HG03520 (cell line): ENCODE measurements around the gene SASH1.

ENCODE experiments used
- ATAC-seq: cut with Tn5 transposase; IDR thresholded peaks from one replicate; pipeline ENCODE4 v1.9.1; 2021; ENCODE audit warnings: mild to moderate bottlenecking, moderate library complexity; ENCODE audit not compliant: unreplicated experiment

The SASH1 gene

GRCh38 chr6:148342350-148343046, at the start of gene SASH1:
TSS of gene SASH1 (plus strand) at chr6:148342838. CDS start at chr6:148343068, 230 bp downstream.
- peak; percentile 64 for ATAC-seq

GRCh38 chr6:148293181-148293995, 49.2 kb upstream of the SASH1 start:
- ATAC-seq, result no peak

DNA sequence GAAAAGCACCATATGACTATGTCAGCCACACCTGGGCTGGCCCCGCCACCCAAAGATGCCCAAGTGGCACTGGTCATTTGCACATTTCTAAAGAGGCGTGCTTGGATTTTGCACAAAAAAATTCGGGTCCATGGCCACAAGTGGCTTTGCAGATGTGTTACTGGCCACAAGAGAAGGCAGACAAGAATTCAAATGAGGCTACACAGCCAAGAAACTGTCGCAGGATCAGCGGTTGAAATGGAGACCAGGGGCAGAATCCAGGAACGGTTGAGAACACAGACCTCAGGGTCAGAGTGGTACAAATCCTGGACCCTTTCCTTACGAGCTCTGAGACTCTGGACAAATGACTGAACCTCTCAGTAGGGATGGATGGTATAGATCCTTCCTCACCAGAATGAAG, 48.6 kb upstream of the SASH1 start:
- no peak for ATAC-seq

GRCh38 chr6:148295261-148295887, 47.3 kb upstream of the SASH1 start:
- ATAC-seq, result no peak

- ATAC-seq, result no peak
Measured at GRCh38 chr6:148296771-148297170, 45.9 kb upstream of the SASH1 start.

GRCh38 chr6:148298683-148299082, 44.0 kb upstream of the SASH1 start:
- ATAC-seq, result no peak

DNA sequence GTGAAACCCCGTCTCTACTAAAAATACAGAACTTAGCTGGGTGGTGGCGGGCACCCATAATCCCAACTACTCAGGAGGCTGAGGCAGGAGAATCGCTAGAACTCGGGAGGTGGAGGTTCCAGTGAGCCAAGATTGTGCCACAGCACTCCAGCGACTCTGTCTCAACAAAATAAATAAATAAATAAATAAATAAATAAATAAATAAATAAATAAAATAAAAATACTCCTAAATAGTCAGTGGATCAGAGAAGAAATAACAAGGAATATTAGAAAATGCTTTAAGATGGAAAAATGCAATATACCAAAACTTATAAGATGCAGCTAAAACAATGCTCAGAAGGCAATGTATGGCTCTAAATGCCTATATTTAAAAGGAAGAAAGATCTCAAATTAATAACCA, 39.0 kb upstream of the SASH1 start:
- no peak for ATAC-seq

DNA sequence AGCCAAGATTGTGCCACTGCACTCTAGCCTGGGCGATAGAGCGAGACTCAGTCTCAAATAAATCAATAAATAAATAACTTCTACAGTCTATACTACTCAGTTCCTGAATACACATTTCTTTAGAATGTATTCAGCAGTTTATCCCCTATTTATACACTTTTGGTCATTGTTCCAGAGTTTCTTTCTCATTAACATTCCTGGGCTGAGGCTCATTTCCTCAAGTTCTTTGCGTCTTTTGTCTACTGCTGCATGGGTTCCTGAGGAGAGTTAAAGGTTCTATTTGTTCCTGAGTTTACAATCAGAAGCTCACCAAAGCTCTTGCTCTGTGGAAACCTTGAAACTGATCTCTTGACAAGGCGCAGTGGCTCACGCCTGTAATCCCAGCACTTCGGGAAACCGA, 37.7 kb upstream of the SASH1 start:
- no peak for ATAC-seq

GRCh38 chr6:148306286-148306685, 36.4 kb upstream of the SASH1 start:
- ATAC-seq, result no peak

- ATAC-seq, result no peak
Measured at GRCh38 chr6:148307405-148307804, 35.2 kb upstream of the SASH1 start.

DNA sequence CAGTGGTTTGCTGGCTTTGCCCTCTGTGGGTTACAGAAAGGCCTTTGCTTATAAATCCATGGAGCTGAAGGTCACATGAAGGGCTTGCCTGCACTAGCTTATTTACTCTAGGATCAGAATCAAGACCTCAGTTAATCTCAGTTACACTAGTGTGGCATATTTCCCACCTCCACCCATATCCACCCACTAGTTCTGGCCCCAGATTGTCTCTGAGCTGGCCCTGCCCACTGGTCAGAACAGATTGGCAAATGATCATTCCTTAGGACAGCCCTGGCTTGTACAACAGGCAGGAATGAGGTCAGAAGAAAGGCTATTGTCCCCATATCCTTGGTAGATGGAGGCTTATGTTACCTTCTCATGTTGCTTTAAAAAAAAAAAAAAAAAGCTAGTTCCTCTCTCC, 33.3 kb upstream of the SASH1 start:
- ATAC-seq, result no peak

GRCh38 chr6:148311966-148312669, 30.5 kb upstream of the SASH1 start:
- no peak for ATAC-seq

DNA sequence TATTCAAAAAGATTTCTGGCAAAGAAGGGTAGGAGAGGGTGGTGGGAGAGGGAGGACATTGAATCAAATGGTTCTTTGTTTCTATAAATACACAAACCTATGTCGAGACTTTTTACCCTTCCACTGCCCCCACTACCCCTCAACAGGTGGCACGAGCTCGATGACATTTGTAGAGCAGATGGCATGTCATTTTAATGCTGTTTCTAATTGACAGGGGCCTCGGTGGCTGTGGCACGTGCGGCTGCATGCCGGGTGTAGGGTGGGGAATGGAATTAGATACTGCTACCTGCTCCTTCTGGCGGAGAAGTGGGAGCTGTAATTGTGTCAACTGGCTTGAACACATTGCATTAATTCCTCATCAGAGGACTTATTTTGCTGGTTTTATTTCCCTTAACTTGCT, 29.1 kb upstream of the SASH1 start:
- ATAC-seq, result no peak

DNA sequence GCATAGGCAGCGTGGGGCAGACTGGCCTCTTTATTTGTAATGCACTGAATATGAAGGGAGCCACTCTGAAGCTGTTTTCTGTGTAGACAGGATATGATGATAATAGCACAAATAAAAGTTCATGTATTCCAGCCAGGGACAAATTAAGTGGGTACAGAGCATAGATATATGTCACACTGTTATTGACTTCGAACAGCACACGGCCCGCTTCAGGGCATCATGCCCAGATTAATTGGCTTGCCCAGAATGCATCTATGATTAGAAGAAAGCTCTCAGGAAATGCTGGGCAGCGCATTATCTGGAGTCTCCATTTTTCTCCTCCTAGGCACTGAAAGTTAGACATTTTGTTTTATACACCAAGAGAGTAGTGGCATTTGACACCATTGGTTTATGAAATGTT, 26.3 kb upstream of the SASH1 start:
- ATAC-seq, result no peak

DNA sequence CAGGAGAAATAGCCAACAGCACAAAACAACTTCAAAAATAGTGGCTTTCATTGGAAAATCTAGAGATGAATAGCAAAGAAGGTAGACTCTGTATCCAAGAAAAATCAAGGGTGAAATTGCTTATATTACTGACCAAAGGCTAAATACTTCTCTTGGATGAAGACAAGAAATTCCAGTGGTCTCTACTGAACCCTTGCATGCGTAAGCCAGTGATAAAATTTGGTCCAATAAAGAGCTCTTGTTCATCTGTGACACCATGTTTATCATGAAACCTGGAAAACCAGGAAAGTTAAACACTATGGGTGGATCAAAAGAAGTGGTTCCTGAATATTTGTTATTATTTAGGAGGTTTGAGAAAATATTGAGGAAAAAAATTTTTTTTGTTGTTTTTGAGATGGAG, 25.6 kb upstream of the SASH1 start:
- no peak for ATAC-seq

DNA sequence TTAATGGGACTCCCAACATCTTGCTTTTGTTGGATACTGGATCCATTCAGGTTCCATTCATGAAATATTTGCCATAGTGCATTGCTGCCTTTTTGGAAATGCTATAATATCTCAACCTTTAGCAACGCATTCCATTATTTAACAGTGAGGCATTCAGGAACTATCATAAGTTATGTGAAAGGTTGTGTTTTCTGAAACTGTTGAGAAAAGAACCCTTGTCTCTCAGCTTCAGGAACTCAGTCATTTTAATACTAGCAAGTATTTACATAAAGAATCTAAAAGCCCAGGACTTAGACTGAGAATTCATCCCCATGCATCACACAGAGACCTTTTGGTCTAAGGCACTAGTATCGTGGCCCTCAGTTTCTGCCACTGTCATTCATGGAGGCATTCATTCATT, 24.9 kb upstream of the SASH1 start:
- ATAC-seq, result no peak

DNA sequence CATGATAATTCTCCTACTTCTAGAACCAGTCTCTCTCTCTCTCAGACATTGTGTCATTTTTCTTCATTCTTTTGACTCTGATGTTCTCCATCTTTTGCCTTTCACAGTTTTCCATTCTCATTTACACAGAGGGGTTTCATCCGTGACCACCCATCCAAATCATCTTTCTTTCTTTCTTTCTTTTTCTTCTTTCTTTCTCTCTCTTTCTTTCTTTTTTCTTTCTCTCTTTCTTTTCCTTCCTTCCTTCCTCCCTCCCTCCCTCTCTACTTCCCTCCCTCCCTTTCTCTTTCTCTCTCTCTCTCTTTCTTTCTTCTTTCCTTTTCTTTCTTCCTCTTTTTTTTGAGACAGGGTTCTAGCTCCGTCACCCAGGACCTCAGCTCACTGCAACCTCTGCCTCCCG, 19.9 kb upstream of the SASH1 start:
- no peak for ATAC-seq

DNA sequence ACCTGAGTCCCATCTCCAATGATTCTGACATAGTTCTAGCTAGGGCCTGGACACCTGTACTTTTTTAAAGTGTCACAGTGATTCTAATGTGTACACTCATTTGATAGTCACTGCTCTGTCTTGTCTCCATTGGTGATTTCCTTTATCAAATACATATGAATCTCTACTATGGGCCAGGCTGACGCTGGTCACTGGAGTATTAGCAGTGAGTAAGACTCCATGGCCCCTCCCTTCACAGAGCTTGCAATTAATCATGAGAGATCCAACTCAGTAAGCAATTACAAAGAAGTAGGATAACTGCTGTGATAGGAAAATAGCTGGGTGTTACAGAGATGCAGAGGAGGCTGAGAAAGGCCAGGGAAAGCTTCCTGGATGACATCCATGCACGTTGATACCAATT, 19.3 kb upstream of the SASH1 start:
- ATAC-seq, result no peak

- no peak for ATAC-seq
Measured at GRCh38 chr6:148324297-148324985, 18.2 kb upstream of the SASH1 start.

GRCh38 chr6:148325316-148326068, 17.1 kb upstream of the SASH1 start:
- ATAC-seq, result no peak
